Right cardiac atrium (tissue), 5 donors: ENCODE data around the gene PADI2. TPM values are rescaled to one million over a fixed set of nuclear protein-coding genes. Genes with fewer than 3 reads are reported as not detected.

Source experiments
- ATAC-seq, 2 donors: fragments of 200-7000 bp; cut with Tn5 transposase; one replicate each; pipeline versions ENCODE4 v1.8.0 to v1.9.1; 2020; ENCODE audit warnings: moderate library complexity in 2 of 2, mild to moderate bottlenecking in 1 of 2
- DNase-seq, 3 donors: peaks; one replicate each; pipeline ENCODE4 v3.0.0-alpha.2; 2020
- H3K27ac ChIP-seq: one replicate; pipeline ENCODE4 v1.5.1; 2013; ENCODE audit warnings: mild to moderate bottlenecking, low read length, control low read depth, moderate library complexity
- H3K27me3 ChIP-seq: one replicate; pipeline ENCODE4 v1.6.1; 2013; ENCODE audit not compliant: control insufficient read depth, insufficient read depth
- H3K4me1 ChIP-seq: one replicate; pipeline ENCODE4 v1.6.1; 2013; ENCODE audit warnings: low read length; ENCODE audit not compliant: control insufficient read depth, insufficient read depth
- H3K4me3 ChIP-seq: one replicate; pipeline ENCODE4 v1.5.1; 2013; ENCODE audit warnings: low read length, control low read depth
- H3K9me3 ChIP-seq: one replicate; pipeline ENCODE4 v1.6.1; 2013; ENCODE audit warnings: low read length; ENCODE audit not compliant: control insufficient read depth
- WGBS: extraction: QIAGEN DNeasy Blood & Tissue Kit; methylation state at CpG from one replicate; pipeline ENCODE4 v1.1.7; 2013; 5-methylcytosine and 5-hydroxymethylcytosine counted together
- intact Hi-C, 4 donors: fragments of 100-400 bp; cut with DNase I; formaldehyde crosslinking; loops; one replicate each; pipeline versions ENCODE4 v1.11.0 to v1.14.0; 2022 to 2023
- polyA plus RNA-seq: library from polyadenylated mRNA; stranded (reverse); fragments of 200-250 nt; gene quantifications from one replicate; pipeline ENCODE4 v1.2.3, GENCODE V29; 2013
- total RNA-seq, 4 donors: library from RNA; stranded (reverse); fragmentation: NEBNext Ultra II Directional; extraction: Animal tissue kit (Norgen Biotek cat#: 25700); gene quantifications; one replicate each; pipeline ENCODE4 v1.2.1, GENCODE V29; 2021
- donor health status: healthy with polysubstance abuse.
- donor health status: DM: no; HTN: yes; CAD: no.
- donor health status: DM: no; HTN: no; CAD: no.
- donor health status: DM: no; HTN: yes; CAD: no; lungs with severe emphysema.
- donor health status: DM: yes; HTN: yes; CAD: no.

PADI2 gene
- total and polyA plus RNA-seq, 5 donors, result 0.07 to 0.68 (median 0.25) TPM

- no peak for ATAC-seq
- Histone ChIP-seq H3K4me3 (no peak overlapping the region), H3K4me1 (no peaks in the 10 kb centered on the region), H3K27ac (no peak overlapping the region), H3K9me3 (no peaks in the 10 kb centered on the region), H3K27me3 (no peaks in the 10 kb centered on the region)
- 96% methylated on average over 2 of the region's 2 CpGs for WGBS
- no peak for DNase-seq
- intact Hi-C loops, result no loop called here
Observed at GRCh38 chr1:17020502-17020901, 98.7 kb downstream of the PADI2 start.

- ATAC-seq (no peak), DNase-seq (no peak)
- intact Hi-C loops, result loop anchor here in 1 of 4 donors (5.0 kb wide), 1 partner anchor 33 kb away; the partner anchor contains the start of gene SDHB
- Histone ChIP-seq H3K9me3 (no peaks in the 10 kb centered on the region), H3K27me3 (no peaks in the 10 kb centered on the region), H3K4me3 (no peak overlapping the region), H3K4me1 (no peaks in the 10 kb centered on the region), H3K27ac (no peak overlapping the region)
- 38% methylated on average over 1 of the region's 1 CpG for WGBS
Observed at GRCh38 chr1:17018849-17019248, 100.4 kb downstream of the PADI2 start.

DNA sequence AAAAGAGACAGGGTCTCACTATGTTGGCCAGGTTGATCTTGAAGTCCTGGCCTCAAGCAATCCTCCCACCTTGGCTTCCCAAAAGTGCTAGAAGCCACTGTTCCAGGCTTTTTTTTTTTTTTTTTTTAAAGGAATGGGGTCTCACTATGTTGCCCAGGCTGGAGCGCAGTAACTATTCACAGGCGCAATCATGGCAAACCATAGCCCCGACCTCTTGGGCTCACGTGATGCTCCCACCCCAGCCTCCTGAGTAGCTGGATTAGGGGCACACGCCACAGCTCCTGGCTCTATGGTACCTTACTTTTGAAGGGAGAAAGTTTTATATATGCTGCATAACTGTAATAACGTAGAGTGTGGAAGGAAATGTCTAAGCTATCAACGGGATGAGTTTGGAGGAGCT, 101.8 kb downstream of the PADI2 start:
- WGBS, result 90% methylated on average over 7 of the region's 7 CpGs
- Histone ChIP-seq H3K27me3 (no peaks in the 10 kb centered on the region), H3K4me1 (no peaks in the 10 kb centered on the region), H3K4me3 (no peak overlapping the region), H3K9me3 (no peaks in the 10 kb centered on the region), H3K27ac (no peak overlapping the region)
- no peak for DNase-seq
- ATAC-seq, result no peak
- intact Hi-C loops, result loop anchor here in 1 of 4 donors (5.0 kb wide), 1 partner anchor 35 kb away; the partner anchor contains the start of gene SDHB

Other genes starting within 250 kb of the PADI2 start
- gene RNU1-2, start 223.5 kb downstream of the PADI2 start, total RNA-seq, result 1,000 to 10,000 TPM; 3,675 to 8,578 (median 7,073) TPM
- gene RNU1-2, start 223.5 kb downstream of the PADI2 start, polyA plus RNA-seq, result not detected
- gene CROCC, start 197.5 kb downstream of the PADI2 start, total RNA-seq, result 10 to 100 TPM in 3 of 4 donors, 1 to 10 TPM in 1; 6.7 to 11.9 (median 10.8) TPM
- 14.6 TPM for gene CROCC, start 197.5 kb downstream of the PADI2 start, polyA plus RNA-seq
- 10 to 100 TPM in 1 of 4 donors, 1 to 10 TPM in 3; 5.9 to 11.6 (median 6.8) TPM for gene MFAP2, start 138.8 kb downstream of the PADI2 start, total RNA-seq
- 3.2 TPM for gene MFAP2, start 138.8 kb downstream of the PADI2 start, polyA plus RNA-seq
- 10 to 100 TPM; 12.9 to 15.1 (median 14.3) TPM for gene ATP13A2, start 107.5 kb downstream of the PADI2 start, total RNA-seq
- gene ATP13A2, start 107.5 kb downstream of the PADI2 start, polyA plus RNA-seq, result 10.3 TPM
- 100 to 1,000 TPM; 209 to 255 (median 239) TPM for gene SDHB, start 65.4 kb downstream of the PADI2 start, total RNA-seq
- gene SDHB, start 65.4 kb downstream of the PADI2 start, polyA plus RNA-seq, result 311 TPM
- gene PADI1, start 85.7 kb upstream of the PADI2 start, total RNA-seq, result not detected
- not detected for gene PADI1, start 85.7 kb upstream of the PADI2 start, polyA plus RNA-seq
- not detected for gene PADI3, start 129.6 kb upstream of the PADI2 start, total RNA-seq
- not detected for gene PADI3, start 129.6 kb upstream of the PADI2 start, polyA plus RNA-seq
- under 1 TPM in 2 of 4 donors, not detected in 2; 0.18 to 0.40 TPM for gene PADI4, start 188.7 kb upstream of the PADI2 start, total RNA-seq
- gene PADI4, start 188.7 kb upstream of the PADI2 start, polyA plus RNA-seq, result 0.05 TPM